Caco-2 (cell line): ENCODE results near the gene TOR1AIP2. TPM values are rescaled to one million over a fixed set of nuclear protein-coding genes. Genes with fewer than 3 reads are reported as not detected.

ENCODE experiments used
- BruUV-seq: library from RNA; stranded (reverse); fragments of 400-500 nt; replicated peaks from 2 replicates; lab custom pipeline; 2021; lab: Mats Ljungman, UMichigan
- CTCF ChIA-PET: fragments of 300-600 bp; sonication (Branson Sonifier 250); formaldehyde crosslinking; loops from one replicate; lab custom pipeline; 2022; ENCODE audit warnings: antibody characterized with exemption; lab: Charles Lee
- POLR2A ChIA-PET: fragments of 300-600 bp; sonication (Branson Sonifier 250); formaldehyde crosslinking; loops from one replicate; lab custom pipeline; 2022; ENCODE audit warnings: antibody characterized with exemption; lab: Charles Lee
- DNase-seq, 2 experiments: peaks; one replicate each; pipeline versions ENCODE4 v3.0.0 to v3.0.0-alpha.2; 2020 to 2022
- H3K27me3 ChIP-seq: replicated peaks from 2 replicates; pipeline ENCODE4 v1.6.0; 2011; ENCODE audit warnings: low read length; ENCODE audit not compliant: control insufficient read depth, insufficient read depth
- H3K36me3 ChIP-seq: 2 replicates; pipeline ENCODE4 v1.5.1; 2011; ENCODE audit warnings: low read length; ENCODE audit not compliant: control insufficient read depth, insufficient read depth
- H3K4me1 ChIP-seq: fragments of 250-450 bp; sonication (Bioruptor Pico); 2 replicates; pipeline ENCODE4 v1.5.1; 2020; ENCODE audit warnings: mild to moderate bottlenecking
- H3K4me3 ChIP-seq: 2 replicates; pipeline ENCODE4 v1.5.1; 2011; ENCODE audit warnings: low read depth, mild to moderate bottlenecking, control low read depth, low read length
- H3K9me3 ChIP-seq: fragments of 250-450 bp; sonication (Bioruptor Pico); 2 replicates; pipeline ENCODE4 v1.5.1; 2020; ENCODE audit warnings: mild to moderate bottlenecking, moderate library complexity
- H3K27ac Mint-ChIP-seq: one replicate; pipeline ENCODE4 v1.8.0; 2022; ENCODE audit warnings: mixed read lengths; ENCODE audit not compliant: unreplicated experiment
- H3K27me3 Mint-ChIP-seq: one replicate; pipeline ENCODE4 v1.8.0; 2022; ENCODE audit warnings: mixed read lengths; ENCODE audit not compliant: insufficient read depth, unreplicated experiment
- H3K36me3 Mint-ChIP-seq: one replicate; pipeline ENCODE4 v1.8.0; 2022; ENCODE audit warnings: mild to moderate bottlenecking, mixed read lengths; ENCODE audit not compliant: insufficient read depth, unreplicated experiment
- H3K4me1 Mint-ChIP-seq: one replicate; pipeline ENCODE4 v1.8.0; 2022; ENCODE audit warnings: low read depth, mixed read lengths; ENCODE audit not compliant: unreplicated experiment
- H3K4me3 Mint-ChIP-seq: one replicate; pipeline ENCODE4 v1.8.0; 2022; ENCODE audit warnings: mild to moderate bottlenecking, moderate library complexity, mixed read lengths; ENCODE audit not compliant: unreplicated experiment
- H3K9me3 Mint-ChIP-seq: one replicate; pipeline ENCODE4 v1.8.0; 2022; ENCODE audit warnings: mixed read lengths; ENCODE audit not compliant: unreplicated experiment
- CTCF ChIP-seq, 2 experiments: fragments of 200-600 bp in 1 of 2; IDR thresholded peaks; 1 replicate in 1 of 2; 2 replicates in 1 of 2; pipeline versions ENCODE4 v1.5.1 to v1.8.0; 2011 to 2022; ENCODE audit warnings: antibody characterized with exemption in 1 of 2, control low read depth in 1 of 2, inconsistent platforms in 1 of 2, low read depth in 1 of 2, low read length in 1 of 2, mild to moderate bottlenecking in 1 of 2, moderate library complexity in 1 of 2; ENCODE audit not compliant: insufficient read depth in 1 of 2, severe bottlenecking in 1 of 2, unreplicated experiment in 1 of 2
- intact Hi-C: fragments of 100-400 bp; cut with micrococcal nuclease; formaldehyde crosslinking; loops from one replicate; pipeline ENCODE4 v1.10.0; 2022; ENCODE audit not compliant: unreplicated experiment
- total RNA-seq: library from RNA; stranded (reverse); gene quantifications from 2 replicates; pipeline ENCODE4 v1.2.3, GENCODE V29; 2022

Gene TOR1AIP2
- total RNA-seq, 1 experiment from 2014 or later, result 92.8 TPM

GRCh38 chr1:179921981-179922872 lies 44.6 kb upstream of the TOR1AIP2 start:
- Mint-ChIP-seq H3K27me3 (no peaks in the 10 kb centered on the region), H3K9me3 (no peaks in the 10 kb centered on the region), H3K36me3 (peaks cover 27% of the 10 kb centered on the region), H3K4me3 (no peak overlapping the region), H3K27ac (no peak overlapping the region), H3K4me1 (no peaks in the 10 kb centered on the region)
- intact Hi-C loops, result no loop called here
- POLR2A ChIA-PET, result no interaction called here
- DNase-seq, result no peak
- no TSS peak for BruUV-seq
- no peak for TF ChIP-seq CTCF (IDR thresholded peaks at IDR 0.05; ENCODE audit: insufficient read depth in 1 of 2, low read depth in 1 of 2, low read length in 1 of 2, severe bottlenecking in 1 of 2, unreplicated experiment in 1 of 2)
- Histone ChIP-seq H3K4me3 (no peak overlapping the region), H3K27me3 (no peaks in the 10 kb centered on the region), H3K9me3 (no peaks in the 10 kb centered on the region), H3K4me1 (no peaks in the 10 kb centered on the region), H3K36me3 (peaks cover 3% of the 10 kb centered on the region)
- CTCF ChIA-PET, result no interaction called here

DNA sequence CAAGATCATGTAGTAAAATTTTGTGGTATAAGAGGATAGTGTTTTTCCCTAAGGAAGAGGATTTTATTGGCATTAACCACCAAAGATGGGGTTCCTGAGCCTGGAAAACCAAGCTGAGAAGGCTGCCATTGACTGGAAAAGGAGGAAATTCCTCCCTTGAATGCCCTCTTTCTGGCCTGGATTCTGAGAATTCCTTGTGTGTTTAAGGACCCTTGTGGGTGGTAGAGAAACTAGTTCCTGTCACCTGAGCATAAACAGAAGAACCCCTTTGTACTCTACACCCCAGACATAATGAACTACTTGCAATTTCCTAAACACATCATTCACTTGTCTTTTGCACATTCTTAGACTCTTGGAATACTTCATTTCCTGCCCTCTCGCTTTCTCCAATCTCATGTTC lies 43.9 kb upstream of the TOR1AIP2 start:
- peaks cover 3% of the 10 kb centered on the region for H3K36me3 ChIP-seq

More for the DNA sequence above, 43.9 kb upstream of the TOR1AIP2 start:
- no peaks in the 10 kb centered on the region for H3K27me3 ChIP-seq
- DNase-seq, result no peak
- H3K36me3 Mint-ChIP-seq, result peaks cover 28% of the 10 kb centered on the region
- CTCF ChIA-PET, result no interaction called here
- H3K9me3 Mint-ChIP-seq, result no peaks in the 10 kb centered on the region
- no peak overlapping the region for H3K4me3 Mint-ChIP-seq
- no peaks in the 10 kb centered on the region for H3K4me1 Mint-ChIP-seq
- TF ChIP-seq CTCF (IDR thresholded peaks at IDR 0.05; ENCODE audit: insufficient read depth in 1 of 2, low read depth in 1 of 2, low read length in 1 of 2, severe bottlenecking in 1 of 2, unreplicated experiment in 1 of 2), result no peak
- no peaks in the 10 kb centered on the region for H3K4me1 ChIP-seq
- H3K27me3 Mint-ChIP-seq, result no peaks in the 10 kb centered on the region
- H3K27ac Mint-ChIP-seq, result no peak overlapping the region
- H3K4me3 ChIP-seq, result no peak overlapping the region
- intact Hi-C loops, result no loop called here
- H3K9me3 ChIP-seq, result no peaks in the 10 kb centered on the region
- POLR2A ChIA-PET, result no interaction called here
- no TSS peak for BruUV-seq
